Right renal pelvis (tissue), 4 donors: ENCODE results near the gene AKR1A1. TPM values are rescaled to one million over a fixed set of nuclear protein-coding genes. Genes with fewer than 3 reads are reported as not detected.
"Not testable (repeated sequence)": the region's sequence is repeated elsewhere in the genome, so short reads cannot be mapped to it uniquely, and the experiment has no call there.

Experiments
- DNase-seq, 4 donors: peaks; one replicate each; pipeline ENCODE4 v3.0.0-alpha.2; 2013; ENCODE audit warnings: low read depth in 4 of 4, low spot score in 3 of 4, missing footprints in 1 of 4
- polyA plus RNA-seq, 4 donors: library from polyadenylated mRNA; unstranded; fragments of 120-200 nt; gene quantifications; one replicate each; pipeline ENCODE4 v1.2.1, GENCODE V29; 2013; ENCODE audit not compliant: insufficient read length in 4 of 4

The AKR1A1 gene
- 100 to 1,000 TPM; 248 to 336 (median 277) TPM for polyA plus RNA-seq

DNA sequence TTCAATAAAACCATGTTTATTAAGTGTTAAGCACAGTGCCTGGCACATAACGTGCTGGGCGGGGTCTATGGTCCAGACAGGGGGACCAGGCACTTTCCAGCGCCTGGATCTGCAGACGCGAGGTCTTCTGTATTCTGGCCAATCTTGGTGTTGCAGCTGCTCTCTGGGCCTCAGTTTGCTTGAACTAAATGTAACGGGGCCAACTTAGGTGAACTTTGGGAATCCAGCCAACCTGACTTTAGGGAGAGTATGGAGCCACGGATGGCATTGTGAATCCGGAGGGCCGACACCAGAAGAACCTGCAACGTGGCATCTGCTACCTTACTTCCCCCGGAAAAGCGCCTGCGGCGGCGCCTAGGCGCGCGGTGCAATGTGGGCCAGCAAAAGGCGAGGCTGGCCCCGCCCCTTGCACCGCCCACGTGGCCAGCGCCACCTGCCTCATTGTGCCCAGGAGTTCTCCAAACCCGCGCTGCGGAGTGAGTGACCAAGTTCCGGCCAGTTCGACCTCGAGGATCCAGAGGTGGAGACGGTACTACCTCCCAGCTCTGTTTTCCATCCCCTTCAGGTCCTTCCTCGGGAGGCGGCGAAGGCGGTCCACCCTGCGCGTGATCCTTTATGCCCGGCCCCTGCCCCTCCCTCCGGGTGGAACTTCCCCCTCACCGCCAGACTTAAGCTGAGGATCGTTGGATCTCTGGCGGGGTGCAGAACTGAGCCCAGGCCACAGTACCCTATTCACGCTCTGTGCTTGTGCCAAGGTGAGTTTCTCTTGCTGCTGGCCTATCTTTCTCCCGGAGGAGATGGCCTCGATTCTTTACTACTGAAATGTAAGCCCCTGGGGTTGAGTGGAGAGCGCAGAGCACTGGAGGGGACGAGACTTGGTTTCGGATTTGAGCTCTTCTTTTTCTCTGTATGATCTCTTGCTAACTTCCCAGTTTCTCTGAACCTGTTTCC, at the start of gene AKR1A1:
Gene AKR1A1, plus strand, starts transcription at position 426 of the 951 bp plus-strand sequence. CDS start 10,969 bp downstream, outside the sequence.
- DNase-seq, result peak; percentile 85 to 87 (median 86)

DNA sequence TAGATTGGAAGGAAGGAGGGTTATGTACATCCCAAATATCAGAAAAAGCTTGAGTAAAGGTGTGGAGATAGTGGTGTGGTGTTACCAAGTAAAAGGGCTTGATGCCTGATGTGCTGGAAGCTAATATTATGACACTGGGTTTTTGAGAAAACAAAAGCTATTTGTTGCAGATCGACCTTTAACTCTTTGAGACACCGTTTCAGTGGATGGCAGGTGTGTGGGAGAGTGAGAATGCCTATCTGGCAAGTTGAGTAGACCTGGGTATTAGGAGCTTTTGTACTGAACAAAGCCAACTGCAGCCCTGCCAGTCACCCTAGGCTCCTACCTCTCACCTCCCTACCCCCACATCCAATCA, 49.1 kb upstream of the AKR1A1 start:
- no peak for DNase-seq

DNA sequence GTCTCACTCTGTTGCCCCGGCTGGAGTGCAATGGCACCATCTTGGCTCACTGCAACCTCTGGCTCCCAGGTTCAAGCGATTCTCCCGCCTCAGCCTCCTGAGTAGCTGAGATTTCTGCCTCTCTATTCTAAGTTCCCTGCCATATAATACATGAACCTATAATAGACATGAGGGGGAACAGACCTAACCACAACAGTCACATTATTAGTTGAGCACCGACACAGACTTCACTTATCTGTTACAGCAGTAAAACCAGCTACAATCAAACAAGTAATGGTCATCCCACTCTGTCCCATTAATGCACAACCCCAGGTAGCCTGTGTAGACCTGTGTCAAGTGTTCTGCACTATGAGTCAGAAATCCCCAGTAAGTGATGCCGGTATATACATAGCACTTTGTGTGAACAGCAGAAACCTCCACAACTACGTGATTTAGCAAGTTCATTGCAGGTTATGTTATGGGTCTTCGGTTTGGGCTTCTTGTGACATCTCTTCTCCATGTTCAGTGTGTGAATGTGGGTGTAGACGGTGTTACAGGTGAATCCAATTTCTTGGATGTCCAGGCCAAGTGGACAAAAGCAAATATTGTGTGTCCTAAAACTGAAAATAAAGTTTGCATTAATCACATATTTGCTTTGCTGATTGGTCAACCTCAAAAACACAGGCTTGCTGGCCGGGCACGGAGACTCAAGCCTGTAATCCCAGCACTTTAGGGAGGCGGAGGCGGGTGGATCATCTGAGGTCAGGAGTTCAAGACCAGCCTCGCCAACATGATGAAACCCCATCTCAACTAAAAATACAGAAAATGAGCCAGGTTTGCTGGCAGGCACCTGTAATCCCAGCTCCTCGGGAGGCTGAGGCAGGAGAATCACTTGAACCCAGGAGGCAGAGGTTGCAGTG, 46.9 kb upstream of the AKR1A1 start:
- no peak for DNase-seq

DNA sequence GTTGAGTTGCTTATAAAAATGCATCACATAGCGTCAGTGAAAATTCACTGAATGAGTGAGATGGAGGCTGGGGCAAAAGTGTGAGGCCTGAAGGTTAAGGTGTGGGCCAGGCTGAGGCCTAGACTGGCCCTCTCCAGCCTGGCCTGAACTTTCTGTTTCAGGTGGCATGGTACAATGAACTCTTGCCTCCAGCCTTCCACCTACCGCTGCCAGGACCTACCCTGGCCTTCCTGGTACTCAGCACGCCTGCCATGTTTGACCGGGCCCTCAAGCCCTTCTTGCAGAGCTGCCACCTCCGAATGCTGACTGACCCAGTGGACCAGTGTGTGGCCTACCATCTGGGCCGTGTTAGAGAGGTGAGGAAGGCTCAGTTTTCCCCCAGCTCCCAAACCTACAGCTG, 43.4 kb upstream of the AKR1A1 start:
- DNase-seq, result no peak

DNA sequence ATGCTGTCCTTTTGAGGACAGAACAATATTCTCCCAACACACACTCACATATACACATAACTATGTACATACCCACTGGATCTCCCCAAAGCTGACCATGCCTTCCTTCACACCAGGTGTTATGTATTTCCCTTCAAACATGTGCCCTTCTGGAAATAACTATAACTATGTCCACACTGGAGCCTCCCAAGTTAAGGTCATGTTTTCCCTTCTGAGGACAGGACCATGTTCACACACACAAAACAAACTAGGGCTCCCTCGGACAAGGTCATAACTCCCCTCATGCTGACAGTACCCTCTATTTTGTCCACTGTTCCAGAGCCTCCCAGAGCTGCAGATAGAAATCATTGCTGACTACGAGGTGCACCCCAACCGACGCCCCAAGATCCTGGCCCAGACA, 42.7 kb upstream of the AKR1A1 start:
- no peak for DNase-seq

DNA sequence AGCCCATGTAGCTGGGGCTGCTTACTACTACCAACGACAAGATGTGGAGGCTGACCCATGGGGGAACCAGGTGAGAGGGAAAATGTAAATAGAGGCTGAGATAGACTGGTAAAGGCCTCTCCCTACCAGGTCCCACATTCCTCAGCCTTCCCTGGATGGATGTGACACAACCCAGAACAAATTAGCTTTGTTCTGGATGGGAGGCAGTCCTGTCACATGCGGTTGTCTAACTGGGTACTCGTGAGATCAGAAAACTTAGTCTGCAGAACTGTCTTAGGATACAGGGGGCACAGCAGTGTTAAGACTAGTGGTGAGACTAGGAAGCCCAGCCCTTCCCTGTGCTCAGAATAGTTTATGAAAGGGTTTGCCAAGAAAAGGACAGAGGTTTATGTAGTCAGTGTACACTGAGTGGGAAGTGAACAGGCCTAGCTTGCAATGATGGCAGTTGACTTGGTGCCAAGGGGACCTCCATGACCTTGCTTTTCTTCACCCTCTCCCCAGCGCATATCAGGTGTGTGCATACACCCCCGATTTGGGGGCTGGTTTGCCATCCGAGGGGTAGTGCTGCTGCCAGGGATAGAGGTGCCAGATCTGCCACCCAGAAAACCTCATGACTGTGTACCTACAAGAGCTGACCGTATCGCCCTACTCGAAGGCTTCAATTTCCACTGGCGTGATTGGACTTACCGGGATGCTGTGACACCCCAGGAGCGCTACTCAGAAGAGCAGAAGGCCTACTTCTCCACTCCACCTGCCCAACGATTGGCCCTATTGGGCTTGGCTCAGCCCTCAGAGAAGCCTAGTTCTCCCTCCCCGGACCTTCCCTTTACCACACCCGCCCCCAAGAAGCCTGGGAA, 42.1 kb upstream of the AKR1A1 start:
- no peak for DNase-seq

DNA sequence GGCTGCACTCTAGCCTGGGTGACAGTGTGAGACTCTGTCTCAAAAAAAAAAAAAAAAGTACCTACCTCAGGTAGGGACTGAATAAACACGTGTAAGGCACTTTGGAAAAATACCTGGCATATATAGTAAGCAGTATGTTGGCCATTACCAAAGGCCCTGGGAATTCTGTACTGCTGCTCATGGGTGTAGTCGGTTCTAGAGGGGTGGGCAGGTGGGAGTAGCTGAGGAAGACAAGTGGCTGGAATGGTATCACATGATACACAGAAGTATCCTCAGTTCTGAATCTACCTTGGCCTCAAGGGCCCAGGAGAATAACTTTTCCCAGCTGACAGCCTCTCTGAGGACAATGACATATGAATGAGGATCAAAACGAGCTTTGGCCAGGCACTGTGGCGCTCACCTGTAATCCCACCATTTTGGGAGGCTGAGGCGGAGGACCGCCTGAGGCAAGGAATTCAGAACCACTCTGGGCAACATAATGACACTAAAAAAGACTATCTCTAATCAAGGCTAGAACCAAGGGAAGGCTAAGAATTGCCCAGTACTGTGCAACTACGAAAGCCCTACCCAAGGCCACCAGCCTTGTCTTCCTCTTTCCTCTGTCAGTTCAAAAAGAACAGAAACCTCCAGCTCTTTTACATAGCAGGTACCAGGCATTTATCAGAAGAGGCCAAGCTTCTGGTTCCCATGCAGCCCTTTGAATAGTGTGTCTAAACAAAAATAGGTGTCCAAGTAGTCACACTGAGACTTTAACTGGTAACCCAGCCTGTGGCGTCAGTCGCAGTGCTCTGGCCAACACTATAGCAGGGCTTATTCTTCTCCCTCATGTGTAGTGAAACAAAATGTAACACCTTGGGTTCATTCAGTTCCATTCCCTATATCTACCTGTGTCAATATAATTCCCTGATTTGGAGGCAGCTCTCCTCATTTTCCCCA, 40.3 kb upstream of the AKR1A1 start:
- DNase-seq, result no peak

DNA sequence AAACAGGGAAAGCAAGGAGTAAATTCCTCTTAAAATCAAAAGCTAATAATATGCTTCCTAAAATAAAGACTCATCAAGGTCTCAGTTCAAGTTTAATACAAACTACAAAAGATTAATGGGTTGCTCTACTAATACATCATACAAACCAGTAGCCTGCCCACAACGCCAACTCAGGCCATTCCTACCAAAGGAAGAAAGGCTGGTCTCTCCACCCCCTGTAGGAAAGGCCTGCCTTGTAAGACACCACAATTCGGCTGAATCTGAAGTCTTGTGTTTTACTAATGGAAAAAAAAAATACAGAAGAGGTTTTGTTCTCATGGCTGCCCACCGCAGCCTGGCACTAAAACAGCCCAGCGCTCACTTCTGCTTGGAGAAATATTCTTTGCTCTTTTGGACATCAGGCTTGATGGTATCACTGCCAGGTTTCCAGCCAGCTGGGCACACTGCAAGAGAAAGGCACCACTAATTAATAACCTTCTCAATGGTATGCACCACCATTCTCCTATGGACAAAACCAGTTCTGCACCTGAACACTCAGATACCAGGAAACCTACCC, 39.6 kb upstream of the AKR1A1 start:
- DNase-seq, result no peak

DNA sequence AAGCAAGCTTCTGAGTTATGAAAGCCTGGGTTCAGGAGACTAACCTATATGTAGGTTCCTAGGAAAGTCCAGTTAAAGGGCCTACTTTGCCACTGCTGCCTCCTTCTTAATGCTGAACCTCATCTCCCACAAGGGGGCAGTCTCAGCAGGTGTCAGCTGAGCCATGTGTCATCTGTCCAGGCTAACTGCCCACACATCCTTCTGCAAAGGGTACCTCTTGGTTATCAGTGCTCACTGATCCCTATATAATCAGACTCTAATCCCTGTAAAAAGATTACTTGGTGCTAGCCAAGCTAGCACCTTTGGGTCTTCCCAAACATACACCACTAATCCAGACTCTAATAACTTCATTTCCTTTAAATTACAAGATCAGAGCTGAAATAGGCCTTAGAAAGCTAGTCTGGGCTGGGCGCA, 38.0 kb upstream of the AKR1A1 start:
- DNase-seq, result peak in 1 of 4 donors; percentile 40

DNA sequence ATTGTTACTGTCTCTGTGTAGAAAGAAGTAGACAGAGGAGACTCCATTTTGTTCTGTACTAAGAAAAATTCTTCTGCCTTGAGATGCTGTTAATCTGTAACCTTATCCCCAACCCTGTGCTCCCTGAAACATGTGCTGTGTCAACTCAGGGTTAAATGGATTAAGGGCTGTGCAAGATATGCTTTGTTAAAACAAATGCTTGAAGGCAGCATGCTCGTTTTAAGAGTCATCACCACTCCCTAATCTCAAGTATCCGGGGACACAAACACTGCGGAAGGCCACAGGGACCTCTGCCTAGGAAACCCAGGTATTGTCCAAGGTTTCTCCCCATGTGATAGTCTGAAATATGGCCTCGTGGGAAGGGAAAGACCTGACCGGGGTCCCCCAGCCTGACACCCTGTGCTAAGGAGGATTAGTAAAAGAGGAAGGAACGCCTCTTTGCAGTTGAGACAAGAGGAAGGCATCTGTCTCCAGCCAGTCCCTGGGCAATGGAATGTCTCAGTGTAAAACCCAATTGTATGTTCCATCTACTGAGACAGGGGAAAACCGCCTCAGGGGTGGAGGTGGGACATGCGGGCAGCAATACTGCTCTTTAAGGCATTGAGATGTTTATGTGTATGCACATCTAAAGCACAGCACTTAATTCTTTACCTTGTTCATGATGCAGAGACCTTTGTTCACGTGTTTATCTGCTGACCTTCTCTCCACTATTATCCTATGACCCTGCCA, 36.9 kb upstream of the AKR1A1 start:
- not testable (repeated sequence) for DNase-seq

DNA sequence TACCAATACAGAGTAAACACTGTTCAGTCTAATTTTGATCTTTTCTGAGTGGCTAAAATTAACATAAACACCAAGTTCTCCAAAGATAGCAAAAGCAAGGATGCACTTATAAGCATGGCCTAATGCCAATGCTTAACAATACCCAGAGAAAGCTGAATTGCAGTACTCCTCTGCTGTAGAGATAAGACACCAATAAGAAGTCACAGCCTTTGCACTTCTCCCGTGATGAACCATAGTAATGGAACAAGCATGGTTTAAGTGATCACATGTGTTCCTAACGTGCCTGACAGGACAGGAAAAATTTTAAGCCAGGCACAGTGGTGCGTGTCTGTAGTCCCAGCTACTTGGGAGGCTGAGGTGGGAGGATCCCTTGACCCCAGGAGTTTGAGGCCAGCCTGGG, 34.6 kb upstream of the AKR1A1 start:
- no peak for DNase-seq

DNA sequence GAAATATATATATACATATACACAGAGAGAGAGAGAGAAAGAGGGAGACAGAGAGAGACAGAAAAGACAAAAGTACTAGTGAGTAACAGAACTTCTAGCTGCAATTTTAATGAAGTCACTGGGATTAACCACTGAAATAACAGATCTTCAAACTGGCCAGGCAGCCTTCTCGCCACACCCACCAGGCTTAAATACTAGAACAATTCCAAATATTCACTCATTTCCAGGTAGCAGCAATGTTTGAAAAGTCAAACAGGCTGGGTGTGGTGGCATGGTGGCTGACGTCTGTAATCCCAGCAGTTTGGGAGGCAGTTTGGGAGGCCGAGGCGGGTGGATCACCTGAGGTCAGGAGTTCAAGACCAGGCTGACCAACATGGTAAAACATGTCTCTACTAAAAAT, 34.2 kb upstream of the AKR1A1 start:
- DNase-seq, result no peak

DNA sequence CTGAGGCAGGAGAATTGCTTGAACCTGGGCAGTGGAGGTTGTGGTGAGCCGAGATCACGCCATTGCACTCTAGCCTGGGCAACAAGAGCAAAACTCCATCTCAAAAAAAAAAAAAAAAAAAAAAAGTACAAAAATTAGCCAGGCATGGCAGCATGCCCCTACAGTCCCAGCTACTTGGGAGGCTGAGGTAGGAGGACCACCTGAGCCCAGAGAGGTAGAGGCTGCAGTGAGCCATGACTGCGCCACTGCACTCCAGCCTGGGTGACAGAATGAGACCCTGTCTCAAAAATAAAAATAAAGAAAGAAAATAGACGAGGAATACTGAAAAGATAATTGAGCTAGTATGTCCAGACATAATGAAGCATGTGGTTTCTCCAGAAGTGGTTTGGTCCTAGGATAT, 32.3 kb upstream of the AKR1A1 start:
- DNase-seq, result not testable (repeated sequence)

DNA sequence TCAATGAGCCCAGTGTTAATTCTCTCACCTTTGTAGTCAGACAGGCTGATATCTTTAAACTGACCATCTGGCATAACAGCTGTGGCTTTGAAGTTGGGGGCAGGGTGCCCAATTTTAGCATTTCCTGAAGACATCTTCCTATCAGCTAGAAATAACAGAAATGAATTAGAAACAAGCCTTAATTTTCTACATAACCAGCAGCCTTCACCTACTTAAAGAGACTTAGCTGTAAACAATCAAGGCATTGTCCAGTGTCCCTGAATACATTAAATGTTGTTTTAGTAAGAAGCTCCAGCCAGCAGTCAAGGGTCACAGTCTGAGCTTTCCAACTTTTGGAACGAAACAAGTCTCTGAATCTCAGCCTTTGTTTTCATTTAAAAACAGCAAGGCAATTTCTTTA, 31.7 kb upstream of the AKR1A1 start:
- DNase-seq, result no peak

DNA sequence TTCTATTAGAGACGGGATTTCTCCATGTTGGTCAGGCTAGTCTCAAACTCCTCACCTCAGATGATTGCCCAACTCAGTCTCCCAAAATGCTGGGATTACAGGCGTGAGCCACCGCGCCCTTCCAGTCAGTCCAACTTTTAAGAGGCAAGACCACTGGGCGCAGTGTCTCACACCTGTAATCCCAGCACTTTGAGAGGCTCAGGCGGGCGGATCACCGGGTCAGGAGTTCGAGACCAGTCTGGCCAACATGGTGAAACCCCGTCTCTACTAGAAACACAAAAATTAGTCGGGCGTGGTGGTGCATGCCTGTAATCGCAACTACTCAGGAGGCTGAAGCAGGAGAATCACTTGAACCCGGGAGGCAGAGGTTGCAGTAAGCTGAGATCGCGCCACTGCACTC, 30.9 kb upstream of the AKR1A1 start:
- not testable (repeated sequence) for DNase-seq

DNA sequence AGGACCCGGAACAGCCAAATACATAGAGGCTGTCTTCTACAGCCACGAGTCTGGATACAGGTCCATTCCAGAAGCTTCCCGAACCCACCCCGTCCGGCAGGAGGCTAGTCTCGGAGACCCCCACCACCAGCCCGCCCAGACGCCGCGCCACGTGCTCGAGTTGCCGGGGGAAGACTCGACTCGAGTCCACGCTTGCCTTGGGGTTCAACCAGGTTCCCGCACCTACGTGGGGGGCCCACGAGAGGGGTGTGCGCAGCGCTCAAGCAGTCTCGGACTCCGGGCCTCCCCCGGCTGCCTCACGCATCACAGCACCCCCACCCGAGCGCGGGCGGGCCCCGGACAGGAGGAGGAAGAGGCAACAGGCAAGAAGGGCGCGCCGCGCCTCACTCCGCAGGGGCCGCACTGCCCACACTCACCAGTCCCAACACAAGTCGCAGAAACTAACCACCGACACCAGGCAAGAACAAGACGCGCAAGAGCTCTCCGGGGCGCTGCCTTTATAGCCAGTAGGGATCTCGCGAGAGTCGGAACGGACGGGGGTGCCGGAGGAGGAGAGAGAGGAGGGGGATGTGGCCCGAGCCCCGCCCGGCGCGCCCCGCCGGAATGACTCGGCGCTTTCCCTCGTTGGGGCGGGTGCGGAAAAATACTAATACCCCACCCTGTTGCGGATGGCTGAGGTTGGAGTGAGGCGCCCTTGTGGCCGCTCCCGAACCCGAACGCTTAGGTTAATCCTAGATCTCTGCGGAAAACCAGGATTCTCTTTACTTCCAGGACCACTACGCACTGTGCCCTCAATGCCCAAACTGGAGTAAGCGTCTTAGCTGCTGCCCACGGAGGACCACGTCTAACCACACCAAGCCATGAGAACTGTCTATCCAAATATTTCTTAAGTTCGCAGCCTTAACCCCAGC, 29.0 kb upstream of the AKR1A1 start, which contains the start of gene PRDX1:
Gene PRDX1, minus strand, starts transcription at position 472 of the 911 bp plus-strand sequence. CDS start 2,841 bp downstream, outside the sequence.
- DNase-seq, result peak; percentile 94 to 95 (median 94)
